H1 (cell line): Measurements from ENCODE around the gene GATA5. TPM values are rescaled to one million over a fixed set of nuclear protein-coding genes. Genes with fewer than 3 reads are reported as not detected.

Experiments used
- CTCF ChIA-PET: fragments of 300-600 bp; sonication (Branson Sonifier 250); formaldehyde crosslinking; loops from one replicate; lab custom pipeline; 2021; ENCODE audit not compliant: partially characterized antibody; lab: Charles Lee
- POLR2A ChIA-PET: fragments of 300-600 bp; sonication (Branson Sonifier 250); formaldehyde crosslinking; loops from one replicate; lab custom pipeline; 2021; ENCODE audit warnings: inconsistent platforms; ENCODE audit not compliant: partially characterized antibody; lab: Charles Lee
- DNase-seq, 2 experiments: peaks; one replicate each; pipeline versions ENCODE4 v3.0.0 to v3.0.0-alpha.2; 2010 to 2022; ENCODE audit warnings: low spot score in 2 of 2, low read depth in 1 of 2, mixed read lengths in 1 of 2
- FAIRE-seq: peaks from 2 replicates; lab custom pipeline; 2011; peaks lifted over from hg19 to GRCh38; lab: Jason Lieb, UNC
- H2AFZ ChIP-seq: 2 replicates; pipeline ENCODE4 v1.8.1; 2012; ENCODE audit warnings: low read length, inconsistent platforms
- H2AK5ac ChIP-seq: 2 replicates; pipeline ENCODE4 v1.6.1; 2013; ENCODE audit warnings: low read depth, low read length
- H2BK120ac ChIP-seq: replicated peaks from 2 replicates; pipeline ENCODE3; 2013; ENCODE audit warnings: low read depth, low read length, inconsistent platforms
- H2BK12ac ChIP-seq: 2 replicates; pipeline ENCODE4 v1.6.1; 2013; ENCODE audit warnings: low read depth, low read length
- H2BK15ac ChIP-seq: 2 replicates; pipeline ENCODE4 v1.6.1; 2013; ENCODE audit warnings: low read length
- H2BK20ac ChIP-seq: 2 replicates; pipeline ENCODE4 v1.6.1; 2013; ENCODE audit warnings: low read length
- H2BK5ac ChIP-seq: 2 replicates; pipeline ENCODE4 v1.6.1; 2013; ENCODE audit warnings: low read depth, low read length
- H3K14ac ChIP-seq: 2 replicates; pipeline ENCODE4 v1.6.1; 2013; ENCODE audit warnings: inconsistent platforms; ENCODE audit not compliant: insufficient read length
- H3K18ac ChIP-seq: 2 replicates; pipeline ENCODE4 v1.6.1; 2013; ENCODE audit warnings: low read length; ENCODE audit errors: extremely low read depth
- H3K23ac ChIP-seq: 2 replicates; pipeline ENCODE4 v1.6.1; 2013; ENCODE audit warnings: inconsistent platforms; ENCODE audit not compliant: insufficient read length
- H3K23me2 ChIP-seq: 2 replicates; pipeline ENCODE4 v1.6.1; 2013; ENCODE audit warnings: low read depth, low read length
- H3K27ac ChIP-seq: 2 replicates; pipeline ENCODE4 v1.6.1; 2011; ENCODE audit warnings: low read depth, low read length, inconsistent platforms
- H3K27me3 ChIP-seq, 4 experiments: replicated peaks in 1 of 4; 1 replicate in 1 of 4; 2 replicates in 3 of 4; pipeline versions ENCODE4 v1.6.1 to v1.8.1; 2011 to 2013; ENCODE audit warnings: low read length in 3 of 4, mild to moderate bottlenecking in 3 of 4, inconsistent platforms in 2 of 4, mixed read lengths in 2 of 4, moderate library complexity in 1 of 4; ENCODE audit not compliant: control insufficient read depth in 3 of 4, insufficient read depth in 3 of 4; ENCODE audit errors: extremely low read depth in 1 of 4
- H3K36me3 ChIP-seq, 4 experiments: 2 replicates each; pipeline versions ENCODE4 v1.6.1 to v1.8.1; 2011 to 2013; ENCODE audit warnings: mild to moderate bottlenecking in 4 of 4, low read length in 3 of 4, moderate library complexity in 2 of 4, control low read depth in 1 of 4, inconsistent platforms in 1 of 4; ENCODE audit not compliant: insufficient read depth in 4 of 4, control insufficient read depth in 2 of 4
- H3K4ac ChIP-seq: replicated peaks from 2 replicates; pipeline ENCODE3; 2013; ENCODE audit warnings: low read length, low read depth, mixed read lengths, inconsistent platforms; ENCODE audit not compliant: insufficient read length
- H3K4me1 ChIP-seq, 4 experiments: replicated peaks in 1 of 4; 1 replicate in 1 of 4; 2 replicates in 3 of 4; pipeline versions ENCODE4 v1.6.1 to v1.8.1; 2011 to 2013; ENCODE audit warnings: low read length in 3 of 4, inconsistent platforms in 2 of 4, mixed read lengths in 1 of 4; ENCODE audit not compliant: insufficient read depth in 4 of 4, control insufficient read depth in 3 of 4
- H3K4me2 ChIP-seq, 2 experiments: 2 replicates each; pipeline versions ENCODE4 v1.6.1 to v1.8.1; 2011 to 2013; ENCODE audit warnings: low read depth in 2 of 2, low read length in 2 of 2, control low read depth in 1 of 2, inconsistent platforms in 1 of 2, mild to moderate bottlenecking in 1 of 2; ENCODE audit not compliant: insufficient read depth in 1 of 2
- H3K4me3 ChIP-seq, 4 experiments: fragments of 200-600, 300-600 bp in 1 of 4; sonication (generic), shearing (Covaris generic), sonication (Bioruptor Twin) in 1 of 4; 2 replicates each; pipeline versions ENCODE4 v1.5.1 to v1.8.1; 2011 to 2016; ENCODE audit warnings: low read length in 4 of 4, low read depth in 3 of 4, control low read depth in 2 of 4, inconsistent platforms in 2 of 4, mild to moderate bottlenecking in 2 of 4, mixed read lengths in 1 of 4, moderate library complexity in 1 of 4; ENCODE audit not compliant: insufficient read depth in 2 of 4; ENCODE audit errors: extremely low read depth in 1 of 4
- H3K56ac ChIP-seq: replicated peaks from 2 replicates; pipeline ENCODE3; 2013; ENCODE audit warnings: low read depth, mild to moderate bottlenecking, mixed read lengths, low read length, inconsistent platforms; ENCODE audit not compliant: insufficient read length
- H3K79me1 ChIP-seq: 2 replicates; pipeline ENCODE4 v1.6.1; 2013; ENCODE audit warnings: low read depth, low read length, control low read depth
- H3K79me2 ChIP-seq, 2 experiments: 2 replicates each; pipeline versions ENCODE4 v1.6.1 to v1.8.1; 2012 to 2013; ENCODE audit warnings: low read length in 2 of 2, mild to moderate bottlenecking in 2 of 2, inconsistent platforms in 1 of 2; ENCODE audit not compliant: insufficient read depth in 2 of 2, control insufficient read depth in 1 of 2
- H3K9ac ChIP-seq, 4 experiments: replicated peaks in 1 of 4; 1 replicate in 1 of 4; 2 replicates in 3 of 4; pipeline versions ENCODE4 v1.6.1 to v1.8.1; 2011 to 2013; ENCODE audit warnings: low read depth in 3 of 4, low read length in 3 of 4, control low read depth in 2 of 4, mild to moderate bottlenecking in 2 of 4, moderate library complexity in 2 of 4, inconsistent platforms in 1 of 4; ENCODE audit errors: extremely low read depth in 1 of 4
- H3K9me3 ChIP-seq, 2 experiments: 2 replicates each; pipeline versions ENCODE4 v1.6.1 to v1.8.1; 2012 to 2013; ENCODE audit warnings: mild to moderate bottlenecking in 2 of 2, moderate library complexity in 2 of 2, control low read depth in 1 of 2, inconsistent platforms in 1 of 2, low read depth in 1 of 2, low read length in 1 of 2, mixed read lengths in 1 of 2; ENCODE audit not compliant: insufficient read depth in 2 of 2
- H4K20me1 ChIP-seq, 2 experiments: replicated peaks in 1 of 2; 2 replicates each; pipeline versions ENCODE3 to v1.8.1; 2011 to 2013; ENCODE audit warnings: inconsistent platforms in 2 of 2, low read length in 2 of 2, mild to moderate bottlenecking in 1 of 2; ENCODE audit not compliant: insufficient read depth in 2 of 2, control insufficient read depth in 1 of 2
- H4K5ac ChIP-seq: 2 replicates; pipeline ENCODE4 v1.6.1; 2013; ENCODE audit warnings: low read length, low read depth, mixed read lengths, inconsistent platforms; ENCODE audit not compliant: insufficient read length
- H4K8ac ChIP-seq: 2 replicates; pipeline ENCODE4 v1.8.0; 2013; ENCODE audit warnings: mild to moderate bottlenecking, moderate library complexity, low read length, inconsistent platforms; ENCODE audit not compliant: insufficient read depth; ENCODE audit errors: extremely low read depth
- H4K91ac ChIP-seq: replicated peaks from 2 replicates; pipeline ENCODE3; 2013; ENCODE audit warnings: low read length, mixed read lengths, inconsistent platforms; ENCODE audit not compliant: insufficient read length
- ATF3 ChIP-seq: IDR thresholded peaks from 2 replicates; pipeline ENCODE4 v1.6.1; 2011; ENCODE audit warnings: low read depth, mild to moderate bottlenecking, low read length; ENCODE audit not compliant: insufficient read depth
- CBX5 ChIP-seq: fragments of 300-800, 300-1000 bp; sonication (generic); IDR thresholded peaks from 2 replicates; pipeline ENCODE4 v1.7.1; 2016; ENCODE audit warnings: antibody characterized with exemption, low read length, low read depth
- E2F6 ChIP-seq: IDR thresholded peaks from 2 replicates; pipeline ENCODE4 v1.6.1; 2012; ENCODE audit warnings: inconsistent platforms
- EGR1 ChIP-seq: IDR thresholded peaks from 2 replicates; pipeline ENCODE4 v1.6.1; 2011; ENCODE audit warnings: low read depth, low read length, borderline replicate concordance
- MAX ChIP-seq: IDR thresholded peaks from 2 replicates; pipeline ENCODE4 v1.6.1; 2012; ENCODE audit warnings: inconsistent platforms
- NANOG ChIP-seq: IDR thresholded peaks from 2 replicates; pipeline ENCODE4 v1.6.1; 2011; ENCODE audit warnings: low read length, low read depth, mild to moderate bottlenecking, inconsistent platforms; ENCODE audit not compliant: insufficient read depth, poor library complexity, severe bottlenecking
- NRF1 ChIP-seq: IDR thresholded peaks from 2 replicates; pipeline ENCODE4 v1.6.1; 2011; ENCODE audit warnings: mild to moderate bottlenecking, low read depth, low read length, improper control_type of control experiment
- POLR2A ChIP-seq, 2 experiments: IDR thresholded peaks; 1 replicate in 1 of 2; 2 replicates in 1 of 2; pipeline ENCODE4 v1.6.1; 2011; ENCODE audit warnings: low read depth in 2 of 2, low read length in 2 of 2, mild to moderate bottlenecking in 2 of 2; ENCODE audit errors: control extremely low read depth in 1 of 2
- RBBP5 ChIP-seq: IDR thresholded peaks from 2 replicates; pipeline ENCODE4 v1.7.1; 2012; ENCODE audit warnings: low read depth, mild to moderate bottlenecking, inconsistent platforms, low read length, moderate library complexity, borderline replicate concordance
- SIRT6 ChIP-seq: IDR thresholded peaks from one replicate; pipeline ENCODE4 v1.7.1; 2012; ENCODE audit warnings: low read length, inconsistent platforms
- SUZ12 ChIP-seq: fragments of 200-600 bp; sonication (generic); IDR thresholded peaks from 2 replicates; pipeline ENCODE4 v1.6.1; 2012; ENCODE audit warnings: mild to moderate bottlenecking, inconsistent platforms, low read length, moderate library complexity, mixed read lengths
- TAF1 ChIP-seq: IDR thresholded peaks from 2 replicates; pipeline ENCODE4 v1.6.1; 2011; ENCODE audit warnings: mild to moderate bottlenecking, low read depth, low read length
- TCF12 ChIP-seq: IDR thresholded peaks from 2 replicates; pipeline ENCODE4 v1.6.1; 2011; ENCODE audit warnings: low read depth, mild to moderate bottlenecking, low read length
- WGBS, 2 experiments: shearing (Covaris generic) in 1 of 2; methylation state at CpG; one replicate each; pipeline versions ENCODE4 v1.1.6 to v1.1.7; 2013 to 2015; ENCODE audit warnings: low lambda C conversion rate in 2 of 2, mixed read lengths in 2 of 2, inconsistent platforms in 1 of 2, low coverage in 1 of 2, missing lambda C conversion rate in 1 of 2; ENCODE audit not compliant: insufficient replicate concordance in 2 of 2, insufficient coverage in 1 of 2, insufficient read length in 1 of 2; ENCODE audit errors: extremely low coverage in 1 of 2, missing lambda C conversion rate in 1 of 2; 5-methylcytosine and 5-hydroxymethylcytosine counted together
- polyA plus RNA-seq, 7 experiments: library from polyadenylated mRNA; depleted of rRNA in 3 of 7; stranded (reverse) in 5 of 7; unstranded in 2 of 7; fragments of >200 nt in 5 of 7; fragments of 200-250 nt in 2 of 7; gene quantifications; 1 replicate in 5 of 7; 2 replicates in 1 of 7; 4 replicates in 1 of 7; pipeline versions ENCODE4 v1.2.1 to v1.2.3, GENCODE V29; 2011 to 2013; ENCODE audit warnings: missing spikeins in 2 of 7, mixed read lengths in 2 of 7
- total RNA-seq: library from RNA; stranded (reverse); fragmentation: NEBNext Ultra II Directional; extraction: Animal tissue kit (Norgen Biotek cat#: 25700); gene quantifications from 2 replicates; pipeline ENCODE4 v1.2.1, GENCODE V29; 2021

The GATA5 gene
- total and polyA plus RNA-seq, 2 of the 8 experiments (the other 6 are each of a cell fraction or from before 2014, with no cell fraction given), result 0.08 to 0.11 TPM

GRCh38 chr20:62498874-62499273 is 23.1 kb upstream of the GATA5 start:
- H3K4me2 ChIP-seq, result no peak overlapping the region
- H2AFZ ChIP-seq, result no peak overlapping the region
- H4K91ac ChIP-seq, result no peak overlapping the region
- no peak overlapping the region for H3K14ac ChIP-seq
- no peak for DNase-seq
- H3K4ac ChIP-seq, result no peak overlapping the region
- no peak overlapping the region for H4K5ac ChIP-seq
- 76% methylated on average over 2 of the region's 6 CpGs; no CpG with 5 or more reads in 1 of the 2 experiments for WGBS, 2 experiments
- H3K4me1 ChIP-seq, result peaks cover 0 to 14% (median 3%) of the 10 kb centered on the region in 4 experiments; a peak in 4 of 7 replicates
- H2BK12ac ChIP-seq, result no peak overlapping the region
- H2BK5ac ChIP-seq, result no peak overlapping the region
- H4K8ac ChIP-seq, result no peak overlapping the region
- H2BK120ac ChIP-seq, result no peak overlapping the region
- no peak for FAIRE-seq
- H3K79me2 ChIP-seq, result no peaks in the 10 kb centered on the region
- no peak overlapping the region for H3K4me3 ChIP-seq
- no peak overlapping the region for H3K23ac ChIP-seq
- H3K18ac ChIP-seq, result no peak overlapping the region
- ChIA-PET POLR2A (no interaction called here), CTCF (interaction anchor here (1.1 to 2.1 kb wide), 36 partner anchors 9 to 293 kb away, joined by 3 to 24 read pairs (median 6); partner anchors contain the start of gene GATA5)
- peaks cover 0 to 5% (median 2%) of the 10 kb centered on the region in 4 experiments; a peak in 2 of 7 replicates for H3K27me3 ChIP-seq
- H2BK20ac ChIP-seq, result no peak overlapping the region
- H2AK5ac ChIP-seq, result no peak overlapping the region
- peaks cover 5% of the 10 kb centered on the region; the same call in 1 of the 2 replicates for H3K23me2 ChIP-seq
- H3K27ac ChIP-seq, result no peak overlapping the region
- no peak overlapping the region for H3K56ac ChIP-seq
- H3K79me1 ChIP-seq, result no peaks in the 10 kb centered on the region
- peaks cover 0 to 3% of the 10 kb centered on the region in 2 experiments for H4K20me1 ChIP-seq
- H3K9ac ChIP-seq, result no peak overlapping the region
- H3K9me3 ChIP-seq, result no peaks in the 10 kb centered on the region
- H2BK15ac ChIP-seq, result no peak overlapping the region
- H3K36me3 ChIP-seq, result no peaks in the 10 kb centered on the region
- TF ChIP-seq NANOG (no peak), TCF12 (no peak), TAF1 (no peak), ATF3 (no peak), E2F6 (no peak), CBX5 (no peak), SIRT6 (no peak), NRF1 (no peak), POLR2A (IDR thresholded peaks at IDR 0.05; ENCODE audit: control extremely low read depth in 1 of 2, low read depth in 2 of 2, low read length in 2 of 2) (no peak), MAX (no peak), RBBP5 (no peak), EGR1 (no peak), SUZ12 (no peak)
